Liver (tissue), 9 donors: ENCODE results near the gene LGALS7B. TPM values are rescaled to one million over a fixed set of nuclear protein-coding genes. Genes with fewer than 3 reads are reported as not detected.

Experiments
- DNase-seq: peaks from one replicate; pipeline ENCODE4 v3.0.0-alpha.2; 2017; ENCODE audit warnings: low spot score
- H3K27ac ChIP-seq, 2 donors: one replicate each; pipeline ENCODE4 v1.7.0; 2013; ENCODE audit warnings: inconsistent platforms in 2 of 2, low read length in 2 of 2, control low read depth in 1 of 2, low read depth in 1 of 2, mild to moderate bottlenecking in 1 of 2
- H3K27me3 ChIP-seq, 4 donors: one replicate each; pipeline versions ENCODE4 v1.6.1 to v1.7.0; 2013; ENCODE audit warnings: low read length in 3 of 4, inconsistent platforms in 1 of 4, mild to moderate bottlenecking in 1 of 4, moderate library complexity in 1 of 4; ENCODE audit not compliant: control insufficient read depth in 4 of 4, insufficient read depth in 4 of 4
- H3K36me3 ChIP-seq, 4 donors: one replicate each; pipeline versions ENCODE4 v1.6.1 to v1.7.0; 2013; ENCODE audit warnings: low read length in 3 of 4, mild to moderate bottlenecking in 3 of 4, low read depth in 1 of 4, moderate library complexity in 1 of 4; ENCODE audit not compliant: control insufficient read depth in 4 of 4, insufficient read depth in 3 of 4
- H3K4me1 ChIP-seq, 4 donors: one replicate each; pipeline versions ENCODE4 v1.6.1 to v1.7.0; 2013; ENCODE audit warnings: low read length in 3 of 4, mild to moderate bottlenecking in 3 of 4, moderate library complexity in 1 of 4; ENCODE audit not compliant: control insufficient read depth in 4 of 4, insufficient read depth in 4 of 4
- H3K4me3 ChIP-seq, 3 donors: one replicate each; pipeline versions ENCODE4 v1.6.1 to v1.7.0; 2013; ENCODE audit warnings: low read length in 3 of 3, control low read depth in 1 of 3, low read depth in 1 of 3, mild to moderate bottlenecking in 1 of 3
- H3K9ac ChIP-seq, 2 donors: one replicate each; pipeline ENCODE4 v1.7.0; 2013; ENCODE audit warnings: low read length in 2 of 2, mild to moderate bottlenecking in 2 of 2, moderate library complexity in 2 of 2, control low read depth in 1 of 2, low read depth in 1 of 2
- H3K9me3 ChIP-seq, 4 donors: one replicate each; pipeline versions ENCODE4 v1.6.1 to v1.7.0; 2013; ENCODE audit warnings: low read length in 3 of 4; ENCODE audit not compliant: control insufficient read depth in 4 of 4
- CTCF ChIP-seq: fragments of 150-350 bp; IDR thresholded peaks from 2 replicates; pipeline ENCODE4 v1.5.1; 2017; ENCODE audit warnings: improper control_type of control experiment, low read depth, low read length; ENCODE audit not compliant: missing input control
- EGR1 ChIP-seq, 2 donors: IDR thresholded peaks; 2 replicates each; pipeline ENCODE4 v1.6.1; 2016 to 2018; ENCODE audit warnings: antibody characterized with exemption in 2 of 2, low read depth in 2 of 2
- FOXA1 ChIP-seq: IDR thresholded peaks from 2 replicates; pipeline ENCODE4 v1.6.1; 2016; ENCODE audit warnings: antibody characterized with exemption
- FOXA2 ChIP-seq: IDR thresholded peaks from 2 replicates; pipeline ENCODE4 v1.6.1; 2016; ENCODE audit warnings: antibody characterized with exemption
- GABPA ChIP-seq, 2 donors: IDR thresholded peaks in 1 of 2; conservative IDR thresholded peaks in 1 of 2; 2 replicates each; pipeline ENCODE4 v1.6.1; 2016; ENCODE audit warnings: antibody characterized with exemption in 2 of 2, mild to moderate bottlenecking in 1 of 2, moderate library complexity in 1 of 2
- HNF4A ChIP-seq, 2 donors: conservative IDR thresholded peaks; 2 replicates each; pipeline ENCODE4 v1.6.1; 2016; ENCODE audit warnings: antibody characterized with exemption in 2 of 2, mild to moderate bottlenecking in 2 of 2
- HNF4G ChIP-seq: IDR thresholded peaks from 2 replicates; pipeline ENCODE4 v1.6.1; 2016; ENCODE audit warnings: antibody characterized with exemption
- JUND ChIP-seq, 2 donors: IDR thresholded peaks; 2 replicates each; pipeline ENCODE4 v1.6.1; 2016; ENCODE audit warnings: antibody characterized with exemption in 2 of 2
- MAX ChIP-seq: IDR thresholded peaks from 2 replicates; pipeline ENCODE4 v1.6.1; 2016; ENCODE audit warnings: antibody characterized with exemption
- NR2F2 ChIP-seq: IDR thresholded peaks from 2 replicates; pipeline ENCODE4 v1.6.1; 2016; ENCODE audit warnings: antibody characterized with exemption
- RAD21 ChIP-seq, 2 donors: IDR thresholded peaks; 2 replicates each; pipeline ENCODE4 v1.6.1; 2016; ENCODE audit warnings: antibody characterized with exemption in 2 of 2, mild to moderate bottlenecking in 2 of 2
- RXRA ChIP-seq, 2 donors: IDR thresholded peaks; 2 replicates each; pipeline ENCODE4 v1.6.1; 2017 to 2018; ENCODE audit warnings: antibody characterized with exemption in 2 of 2, mild to moderate bottlenecking in 1 of 2
- SP1 ChIP-seq: IDR thresholded peaks from 2 replicates; pipeline ENCODE4 v1.6.1; 2018; ENCODE audit warnings: antibody characterized with exemption, mild to moderate bottlenecking
- TAF1 ChIP-seq: conservative IDR thresholded peaks from 2 replicates; pipeline ENCODE4 v1.6.1; 2016; ENCODE audit warnings: antibody characterized with exemption, mild to moderate bottlenecking
- YY1 ChIP-seq: IDR thresholded peaks from 2 replicates; pipeline ENCODE4 v1.6.1; 2016; ENCODE audit warnings: antibody characterized with exemption, mild to moderate bottlenecking
- ZBTB33 ChIP-seq: IDR thresholded peaks from 2 replicates; pipeline ENCODE4 v1.6.1; 2016; ENCODE audit warnings: antibody characterized with exemption
- WGBS: extraction: QIAGEN DNeasy Blood & Tissue Kit; methylation state at CpG from one replicate; pipeline ENCODE4 v1.1.7; 2013; 5-methylcytosine and 5-hydroxymethylcytosine counted together
- polyA plus RNA-seq, 2 donors: library from polyadenylated mRNA; stranded (reverse) in 1 of 2; unstranded in 1 of 2; fragments of 200-250 nt in 1 of 2; fragments of >200 nt in 1 of 2; fragmentation: Nextera tagmentation in 1 of 2; extraction: Ambion mirVana in 1 of 2; gene quantifications; one replicate each; pipeline versions ENCODE4 v1.2.1 to v1.2.3, GENCODE V29; 2013 to 2015
- total RNA-seq, 2 donors: library from RNA; depleted of rRNA; stranded (reverse); fragments of >200 nt; gene quantifications; one replicate each; pipeline ENCODE4 v1.2.3, GENCODE V29; 2014
- TF ChIP-seq, protein P1 (sequence below): IDR thresholded peaks from 2 replicates; pipeline ENCODE4 v1.6.1; 2016; ENCODE audit warnings: antibody characterized with exemption
- TF ChIP-seq, protein P2 (sequence below): IDR thresholded peaks from 2 replicates; pipeline ENCODE4 v1.6.1; 2016; ENCODE audit warnings: antibody characterized with exemption, mild to moderate bottlenecking
- donor health status: healthy.
- donor health status: healthy.
- donor health status: healthy.
- donor health status: healthy.
- donor health status: healthy.

Gene LGALS7B
- total and polyA plus RNA-seq, 4 donors, result 0.36 TPM; not detected in 3

GRCh38 chr19:38812841-38813320 is 23.9 kb downstream of the LGALS7B start, which contains the start of gene LGALS4:
Gene LGALS4, minus strand, starts transcription at chr19:38812945. Its CDS starts 59 bp downstream, at chr19:38812886.
- Histone ChIP-seq H3K27ac (peak within 1 kb of the TSS; percentile 47 to 76), H3K4me3 (peak within 1 kb of the TSS in 1 of 3 donors; percentile 15)

More at GRCh38 chr19:38812841-38813320, 23.9 kb downstream of the LGALS7B start, which contains the start of gene LGALS4:
- H3K9ac ChIP-seq, result no peak within 1 kb of the TSS
- TF ChIP-seq ZBTB33 (peak; percentile 67), GABPA (IDR thresholded peaks at IDR 0.05 in 1 of 2, conservative IDR thresholded peaks at IDR 0.05 in 1 of 2) (peak in 1 of 2 donors; percentile 74), RAD21 (IDR thresholded peaks at IDR 0.05) (peak; percentile 79), NR2F2 (peak; percentile 26), MAX (peak; percentile 93), HNF4A (conservative IDR thresholded peaks at IDR 0.05) (peak; percentile 88 to 94), JUND (IDR thresholded peaks at IDR 0.05) (peak in 1 of 2 donors; percentile 66), HNF4G (peak; percentile 79), EGR1 (IDR thresholded peaks at IDR 0.05; ENCODE audit: low read depth in 2 of 2) (peak; percentile 38 to 83), YY1 (peak; percentile 85), CTCF (no peak), TAF1 (no peak), RXRA (IDR thresholded peaks at IDR 0.05) (peak; percentile 74 to 93), SP1 (peak; percentile 88), FOXA1 (peak; percentile 49), FOXA2 (peak; percentile 52)
- TF ChIP-seq, protein P1, sequence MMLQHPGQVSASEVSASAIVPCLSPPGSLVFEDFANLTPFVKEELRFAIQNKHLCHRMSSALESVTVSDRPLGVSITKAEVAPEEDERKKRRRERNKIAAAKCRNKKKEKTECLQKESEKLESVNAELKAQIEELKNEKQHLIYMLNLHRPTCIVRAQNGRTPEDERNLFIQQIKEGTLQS, result no peak
- TF ChIP-seq, protein P2, sequence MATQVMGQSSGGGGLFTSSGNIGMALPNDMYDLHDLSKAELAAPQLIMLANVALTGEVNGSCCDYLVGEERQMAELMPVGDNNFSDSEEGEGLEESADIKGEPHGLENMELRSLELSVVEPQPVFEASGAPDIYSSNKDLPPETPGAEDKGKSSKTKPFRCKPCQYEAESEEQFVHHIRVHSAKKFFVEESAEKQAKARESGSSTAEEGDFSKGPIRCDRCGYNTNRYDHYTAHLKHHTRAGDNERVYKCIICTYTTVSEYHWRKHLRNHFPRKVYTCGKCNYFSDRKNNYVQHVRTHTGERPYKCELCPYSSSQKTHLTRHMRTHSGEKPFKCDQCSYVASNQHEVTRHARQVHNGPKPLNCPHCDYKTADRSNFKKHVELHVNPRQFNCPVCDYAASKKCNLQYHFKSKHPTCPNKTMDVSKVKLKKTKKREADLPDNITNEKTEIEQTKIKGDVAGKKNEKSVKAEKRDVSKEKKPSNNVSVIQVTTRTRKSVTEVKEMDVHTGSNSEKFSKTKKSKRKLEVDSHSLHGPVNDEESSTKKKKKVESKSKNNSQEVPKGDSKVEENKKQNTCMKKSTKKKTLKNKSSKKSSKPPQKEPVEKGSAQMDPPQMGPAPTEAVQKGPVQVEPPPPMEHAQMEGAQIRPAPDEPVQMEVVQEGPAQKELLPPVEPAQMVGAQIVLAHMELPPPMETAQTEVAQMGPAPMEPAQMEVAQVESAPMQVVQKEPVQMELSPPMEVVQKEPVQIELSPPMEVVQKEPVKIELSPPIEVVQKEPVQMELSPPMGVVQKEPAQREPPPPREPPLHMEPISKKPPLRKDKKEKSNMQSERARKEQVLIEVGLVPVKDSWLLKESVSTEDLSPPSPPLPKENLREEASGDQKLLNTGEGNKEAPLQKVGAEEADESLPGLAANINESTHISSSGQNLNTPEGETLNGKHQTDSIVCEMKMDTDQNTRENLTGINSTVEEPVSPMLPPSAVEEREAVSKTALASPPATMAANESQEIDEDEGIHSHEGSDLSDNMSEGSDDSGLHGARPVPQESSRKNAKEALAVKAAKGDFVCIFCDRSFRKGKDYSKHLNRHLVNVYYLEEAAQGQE, result peak; percentile 88
- no peaks in the 10 kb centered on the region for H3K27me3 ChIP-seq
- H3K36me3 ChIP-seq, result peaks cover 10 to 29% (median 18%) of the 10 kb centered on the region in 4 donors
- no peaks in the 10 kb centered on the region for H3K9me3 ChIP-seq
- WGBS, result 51% methylated on average over 15 of the region's 15 CpGs
- peaks cover 4 to 18% (median 13%) of the 10 kb centered on the region in 4 donors for H3K4me1 ChIP-seq
- DNase-seq, result no peak
